Islet precursor cell (in vitro differentiated cells): ENCODE measurements around the gene YTHDF1.

Source experiments
- DNase-seq: peaks from one replicate; pipeline ENCODE4 v3.0.0-alpha.2; 2018

YTHDF1 gene

DNA sequence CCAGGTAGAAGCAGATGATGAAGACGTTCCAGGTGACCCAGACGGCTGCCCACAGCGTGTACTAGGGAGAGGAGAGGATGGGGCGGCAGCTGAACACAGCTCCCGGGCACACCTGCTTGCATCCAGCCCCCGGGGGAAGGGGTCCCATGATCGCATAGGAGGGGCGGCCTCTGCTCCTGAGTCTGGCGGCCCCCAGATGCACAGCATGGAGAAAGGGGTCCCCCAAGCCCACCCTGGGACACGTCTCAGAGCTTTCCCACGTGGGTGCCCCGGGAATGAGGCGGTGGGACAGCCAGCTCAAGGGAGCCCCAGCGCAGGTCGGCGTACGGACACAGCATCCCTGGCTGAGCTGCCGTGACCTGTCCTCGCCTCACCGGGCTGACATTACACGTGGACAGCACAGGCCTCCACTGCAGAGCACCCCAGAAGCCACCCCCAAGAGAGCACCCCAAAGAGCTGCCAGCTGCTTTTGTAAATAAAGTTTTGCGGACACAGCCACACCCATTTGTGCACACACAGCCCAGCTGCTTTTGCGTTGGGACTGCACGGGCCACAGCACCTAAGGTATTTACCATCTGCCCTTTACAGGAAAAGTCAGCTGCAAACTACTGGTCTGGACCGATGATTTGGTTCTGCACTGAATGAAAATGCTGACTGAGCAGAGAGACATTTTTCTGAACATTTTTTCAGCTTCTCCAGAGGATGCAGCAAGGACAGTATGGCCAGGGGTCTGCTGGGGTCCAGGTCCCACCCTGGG, 33.1 kb upstream of the YTHDF1 start:
- DNase-seq = no peak

GRCh38 chr20:63247671-63248228, 31.8 kb upstream of the YTHDF1 start:
- DNase-seq = no peak

GRCh38 chr20:63246490-63247288, 30.8 kb upstream of the YTHDF1 start:
- DNase-seq = no peak

- DNase-seq = no peak
Observed at GRCh38 chr20:63244468-63244867, 28.5 kb upstream of the YTHDF1 start.

- no peak for DNase-seq
Observed at GRCh38 chr20:63243604-63244247, 27.8 kb upstream of the YTHDF1 start.

DNA sequence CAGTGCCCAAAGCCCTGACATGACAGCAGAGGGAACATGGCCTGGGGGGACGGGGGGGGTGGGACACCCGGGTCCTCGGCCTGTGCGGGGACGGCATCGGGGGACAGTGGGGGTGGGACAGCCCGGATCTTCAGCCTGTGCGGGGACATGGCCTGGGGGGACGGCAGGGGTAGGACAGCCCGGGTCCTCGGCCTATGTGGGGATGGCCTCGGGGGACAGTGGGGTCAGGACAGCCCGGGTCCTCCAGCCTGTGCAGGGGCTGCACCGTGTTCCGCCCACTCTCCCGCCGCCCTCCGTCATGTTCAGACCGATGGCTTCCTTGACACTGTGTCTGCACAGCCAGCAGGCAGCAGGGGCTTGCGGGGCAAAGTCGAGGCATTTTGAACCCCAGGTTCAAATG, 26.8 kb upstream of the YTHDF1 start:
- no peak for DNase-seq

GRCh38 chr20:63241272-63241671, 25.3 kb upstream of the YTHDF1 start:
- DNase-seq = no peak

GRCh38 chr20:63240004-63240403, 24.1 kb upstream of the YTHDF1 start:
- no peak for DNase-seq

- no peak for DNase-seq
Observed at GRCh38 chr20:63239431-63239830, 23.5 kb upstream of the YTHDF1 start.

DNA sequence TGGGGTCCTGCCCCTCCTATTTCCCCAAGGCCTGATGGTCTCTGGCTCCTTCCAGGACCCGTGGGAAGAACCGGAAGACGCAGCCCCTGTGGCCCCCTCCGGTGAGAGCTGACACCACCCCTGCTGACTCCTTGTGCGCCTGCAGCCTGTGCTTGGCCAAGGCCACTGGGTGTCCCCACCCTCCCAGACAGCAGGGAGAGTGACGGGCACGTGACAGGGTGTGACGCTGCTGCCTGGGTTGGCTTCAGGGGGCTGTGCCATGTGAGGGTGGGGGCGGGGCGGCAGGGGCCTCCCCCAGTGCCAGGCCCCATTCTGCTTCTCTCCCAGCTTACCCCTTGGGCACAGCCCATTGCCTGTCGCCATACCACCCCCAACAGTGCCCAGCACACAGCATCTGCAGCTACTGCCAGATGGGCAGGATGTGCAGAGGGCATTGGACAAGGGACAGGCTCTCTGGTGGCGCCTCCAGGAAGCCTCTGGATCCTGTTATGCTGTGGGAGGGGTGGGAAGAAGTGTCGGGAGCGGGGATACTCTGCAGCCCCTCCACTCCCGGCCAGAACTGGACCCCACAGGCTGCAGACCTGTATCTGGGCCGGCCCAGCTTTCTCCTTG, 22.7 kb upstream of the YTHDF1 start:
- no peak for DNase-seq

DNA sequence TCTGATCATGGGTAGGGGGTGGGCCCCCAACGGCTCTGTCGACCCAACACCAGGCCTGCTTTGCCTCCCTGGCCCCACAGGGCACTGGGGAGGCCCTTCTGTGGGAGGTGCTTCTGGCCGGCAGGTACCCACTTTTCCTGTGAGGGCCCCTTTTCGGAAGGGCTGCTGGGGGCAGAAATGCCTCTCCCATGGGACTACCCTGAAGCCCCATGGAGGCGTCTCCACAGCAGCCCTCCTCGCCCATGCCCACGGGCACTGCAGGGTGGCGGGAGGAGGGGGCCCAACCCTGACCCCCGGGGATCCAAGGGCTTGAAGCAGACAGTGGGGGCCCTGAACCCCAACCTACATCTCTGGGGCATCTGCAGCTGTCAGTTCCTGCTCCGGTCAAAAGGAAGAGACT, 22.1 kb upstream of the YTHDF1 start:
- no peak for DNase-seq

GRCh38 chr20:63236116-63236837, 20.3 kb upstream of the YTHDF1 start:
- DNase-seq = peak; percentile 77

DNA sequence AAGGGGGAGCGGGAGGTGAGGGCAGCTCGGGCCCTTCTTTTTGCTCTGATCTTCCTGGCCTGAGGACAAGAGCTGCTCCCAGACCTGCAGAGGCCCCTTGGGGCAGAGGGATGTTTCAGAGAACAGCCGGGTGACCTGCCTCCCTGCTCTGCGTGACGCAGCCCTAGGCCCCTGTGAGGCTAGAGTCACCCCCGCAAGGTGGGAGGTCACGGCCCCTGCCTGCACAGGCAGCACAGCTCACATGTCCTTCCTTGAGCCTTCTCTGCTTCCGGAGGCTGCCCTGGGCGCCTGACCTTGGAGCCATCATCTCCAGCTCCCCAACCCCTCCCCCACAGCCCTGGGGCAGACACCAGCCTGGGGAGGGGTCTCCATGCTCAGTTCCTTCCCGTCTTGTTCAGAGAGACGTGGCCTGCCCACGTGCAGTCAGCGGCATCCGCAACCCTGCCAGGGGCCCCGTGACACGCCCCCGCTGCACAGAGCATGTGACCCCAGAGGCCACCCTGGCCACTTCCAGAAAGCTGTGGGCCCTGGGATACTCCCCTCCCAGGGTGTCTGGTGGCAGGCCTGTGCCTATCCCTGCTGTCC, 19.6 kb upstream of the YTHDF1 start, which contains the start of gene BIRC7:
BIRC7 (plus strand) TSS at position 507 of the 585 bp plus-strand sequence. CDS start 192 bp downstream, outside the sequence.
- DNase-seq = peak; percentile 84

DNA sequence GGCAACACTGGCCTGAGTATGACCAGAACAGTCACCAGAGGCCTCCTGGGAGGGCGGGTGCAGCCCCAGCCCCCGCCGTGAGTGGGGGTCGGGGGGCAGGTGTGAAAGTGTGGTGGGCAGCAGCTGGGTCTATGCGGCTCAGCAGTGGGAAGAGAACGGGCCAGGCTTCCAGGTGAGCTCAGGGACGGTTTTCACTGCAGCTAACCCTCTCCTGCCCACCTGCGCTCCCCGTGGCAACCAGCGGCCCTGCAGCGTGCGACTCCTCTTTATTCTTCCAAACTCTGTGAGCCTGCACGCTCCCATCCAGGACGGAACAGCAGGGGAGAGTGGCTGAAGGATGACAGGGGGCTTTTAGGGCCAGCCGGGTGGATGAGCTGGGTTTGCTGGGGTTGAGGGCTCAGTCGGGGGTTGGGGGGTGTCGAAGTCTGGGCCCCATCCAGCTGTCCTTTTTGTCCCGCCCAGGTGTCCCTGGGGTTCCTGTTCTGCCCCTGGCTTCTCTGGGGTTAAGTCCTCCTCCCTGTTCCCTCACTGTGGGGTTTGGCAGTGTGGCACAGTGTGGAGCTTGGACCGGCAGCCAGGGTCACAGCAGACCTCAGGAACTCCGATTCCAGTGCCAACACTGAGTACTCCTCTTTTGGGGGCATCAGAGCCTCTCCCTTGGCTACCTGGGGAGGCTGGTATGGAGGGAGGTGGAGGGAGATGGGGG, 18.9 kb upstream of the YTHDF1 start:
- peak; percentile 93 for DNase-seq

GRCh38 chr20:63233924-63234323, 18.0 kb upstream of the YTHDF1 start:
- no peak for DNase-seq

GRCh38 chr20:63233061-63233344, 17.1 kb upstream of the YTHDF1 start:
- DNase-seq = no peak

- DNase-seq = peak; percentile 99
Observed at GRCh38 chr20:63232235-63233060, 16.5 kb upstream of the YTHDF1 start.

- peak; percentile 90 for DNase-seq
Observed at GRCh38 chr20:63230800-63231268, 14.9 kb upstream of the YTHDF1 start.

- no peak for DNase-seq
Observed at GRCh38 chr20:63228806-63229205, 12.9 kb upstream of the YTHDF1 start.

DNA sequence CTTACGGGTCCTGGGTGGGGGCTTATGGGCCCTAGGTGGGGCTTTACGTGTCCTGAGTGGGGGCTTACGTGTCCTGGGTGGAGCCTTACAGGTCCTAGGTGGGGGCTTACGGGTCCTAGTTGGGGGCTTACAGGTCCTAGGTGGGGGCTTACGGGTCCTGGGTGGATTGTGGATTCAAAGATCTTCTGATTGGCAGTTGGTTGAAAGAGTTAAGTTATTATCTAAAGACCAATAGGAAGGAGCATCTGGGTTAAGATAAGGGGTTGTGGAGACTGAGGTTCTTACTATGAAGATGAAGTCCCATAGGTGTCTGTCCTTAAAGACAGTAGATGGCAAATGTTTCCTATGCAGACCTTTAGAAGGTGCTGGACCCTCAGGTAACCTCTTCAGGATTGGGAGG, 11.3 kb upstream of the YTHDF1 start:
- DNase-seq = no peak
